GM12878 (cell line): ENCODE results near the gene C15orf40. TPM values are rescaled to one million over a fixed set of nuclear protein-coding genes. Genes with fewer than 3 reads are reported as not detected.

Source experiments
- ATAC-seq: fragments of 200-7000 bp; cut with Tn5 transposase; 3 replicates; pipeline ENCODE4 v1.9.1; 2020; ENCODE audit warnings: mild to moderate bottlenecking, moderate library complexity
- BruUV-seq: library from RNA; stranded (reverse); fragments of 400-500 nt; replicated peaks from 2 replicates; lab custom pipeline; 2021; lab: Mats Ljungman, UMichigan
- CTCF ChIA-PET: fragments of 300-600 bp; sonication (Branson Sonifier 250); formaldehyde crosslinking; extraction: SDS; loops from one replicate; lab custom pipeline; 2021; ENCODE audit warnings: inconsistent platforms; lab: Yijun Ruan, JAX
- POLR2A ChIA-PET: fragments of 350-600 bp; formaldehyde crosslinking; extraction: SDS; loops from one replicate; lab custom pipeline; 2021; ENCODE audit warnings: inconsistent platforms; lab: Charles Lee
- RAD21 ChIA-PET: fragments of 300-600 bp; sonication (Branson Sonifier 250); formaldehyde crosslinking; loops from one replicate; lab custom pipeline; 2023; ENCODE audit warnings: antibody characterized with exemption; ENCODE audit not compliant: unreplicated experiment; lab: Charles Lee
- SMC1A ChIA-PET: fragments of 300-600 bp; sonication (Branson Sonifier 250); formaldehyde crosslinking; loops from one replicate; lab custom pipeline; 2023; ENCODE audit not compliant: unreplicated experiment, uncharacterized antibody; lab: Charles Lee
- DNase-seq: peaks from one replicate; pipeline ENCODE4 v3.0.0-alpha.2; 2011; ENCODE audit warnings: low read depth, low spot score
- FAIRE-seq: peaks from 3 replicates; lab custom pipeline; 2011; peaks lifted over from hg19 to GRCh38; lab: Jason Lieb, UNC
- H2AFZ ChIP-seq: 2 replicates; pipeline ENCODE4 v1.6.0; 2011; ENCODE audit warnings: low read depth, low read length, control low read depth; ENCODE audit not compliant: control insufficient read depth
- H3K27ac ChIP-seq: 2 replicates; pipeline ENCODE4 v1.5.1; 2011; ENCODE audit warnings: control low read depth; ENCODE audit not compliant: control insufficient read depth, insufficient read depth
- H3K27me3 ChIP-seq, 2 experiments: replicated peaks in 1 of 2; 2 replicates each; pipeline versions ENCODE4 v1.6.0 to v1.6.1; 2011; ENCODE audit warnings: low read length in 1 of 2; ENCODE audit not compliant: control insufficient read depth in 2 of 2, insufficient read depth in 2 of 2
- H3K36me3 ChIP-seq, 2 experiments: 2 replicates each; pipeline ENCODE4 v1.5.1; 2011; ENCODE audit warnings: low read length in 1 of 2; ENCODE audit not compliant: control insufficient read depth in 2 of 2, insufficient read depth in 2 of 2
- H3K4me1 ChIP-seq: 2 replicates; pipeline ENCODE4 v1.6.1; 2011; ENCODE audit warnings: mild to moderate bottlenecking, low read length, moderate library complexity, mixed read lengths; ENCODE audit not compliant: control insufficient read depth, insufficient read depth
- H3K4me2 ChIP-seq: 2 replicates; pipeline ENCODE4 v1.6.0; 2011; ENCODE audit warnings: control low read depth; ENCODE audit not compliant: control insufficient read depth, insufficient read depth
- H3K4me3 ChIP-seq: fragments of 200-600 bp; sonication (generic); 2 replicates; pipeline ENCODE4 v1.5.1; 2016
- H3K79me2 ChIP-seq: 2 replicates; pipeline ENCODE4 v1.6.0; 2011; ENCODE audit warnings: low read length; ENCODE audit not compliant: control insufficient read depth, insufficient read depth
- H3K9ac ChIP-seq: 2 replicates; pipeline ENCODE4 v1.8.0; 2011; ENCODE audit warnings: low read length, control low read depth, mixed read lengths; ENCODE audit not compliant: control insufficient read depth, insufficient read depth
- H3K9me3 ChIP-seq: replicated peaks from 3 replicates; pipeline ENCODE4 v1.5.1; 2011; ENCODE audit warnings: mild to moderate bottlenecking, low read length; ENCODE audit not compliant: control insufficient read depth, insufficient read depth
- H4K20me1 ChIP-seq: 2 replicates; pipeline ENCODE4 v1.6.0; 2011; ENCODE audit not compliant: control insufficient read depth, insufficient read depth
- DPF2 ChIP-seq: fragments of 450-650 bp; IDR thresholded peaks from 2 replicates; pipeline ENCODE4 v1.6.1; 2017; ENCODE audit warnings: mild to moderate bottlenecking
- JUNB ChIP-seq: IDR thresholded peaks from 2 replicates; pipeline ENCODE4 v1.6.1; 2016; ENCODE audit warnings: antibody characterized with exemption, mild to moderate bottlenecking
- LARP7 ChIP-seq: fragments of 450-650 bp; IDR thresholded peaks from 2 replicates; pipeline ENCODE4 v1.6.1; 2017; ENCODE audit warnings: mild to moderate bottlenecking
- PAX8 ChIP-seq: fragments of 450-650 bp; IDR thresholded peaks from 2 replicates; pipeline ENCODE4 v1.6.1; 2017; ENCODE audit warnings: mild to moderate bottlenecking, moderate library complexity
- TCF12 ChIP-seq: IDR thresholded peaks from 2 replicates; pipeline ENCODE4 v1.6.1; 2011; ENCODE audit warnings: low read depth, mild to moderate bottlenecking, low read length
- TCF3 ChIP-seq: IDR thresholded peaks from 2 replicates; pipeline ENCODE4 v1.6.1; 2012; ENCODE audit warnings: low read depth, mild to moderate bottlenecking, low read length, borderline replicate concordance; ENCODE audit not compliant: insufficient read depth
- WRNIP1 ChIP-seq: IDR thresholded peaks from 2 replicates; pipeline ENCODE4 v1.6.1; 2011; ENCODE audit warnings: low read depth, low read length, improper control_type of control experiment, borderline replicate concordance
- ZBTB33 ChIP-seq: fragments of 450-650 bp; IDR thresholded peaks from 2 replicates; pipeline ENCODE4 v1.6.1; 2017; ENCODE audit warnings: mild to moderate bottlenecking
- WGBS: methylation state at CpG from one replicate; pipeline ENCODE4 v1.1.6; 2016; ENCODE audit warnings: low lambda C conversion rate; ENCODE audit not compliant: insufficient replicate concordance, insufficient coverage; ENCODE audit errors: missing lambda C conversion rate; 5-methylcytosine and 5-hydroxymethylcytosine counted together
- in situ Hi-C: fragments of 300-500 bp; cut with MboI; formaldehyde crosslinking; loops from 9 replicates; pipeline ENCODE4 v1.14.3; 2018; ENCODE audit warnings: mixed read lengths
- intact Hi-C: fragments of 100-400 bp; cut with micrococcal nuclease; formaldehyde crosslinking; loops from one replicate; pipeline ENCODE4 v1.14.2; 2022; ENCODE audit not compliant: unreplicated experiment
- polyA plus RNA-seq, 11 experiments: library from polyadenylated mRNA; depleted of rRNA in 4 of 11; unstranded in 6 of 11; stranded (reverse) in 5 of 11; fragments of >200 nt; fragmentation: Nextera tagmentation in 4 of 11; fragmentation: Illumina TruSeq in 1 of 11; extraction: Ambion mirVana in 4 of 11; extraction: Trizol in 1 of 11; gene quantifications; 1 replicate in 1 of 11; 2 replicates in 10 of 11; pipeline versions ENCODE4 v1.2.1 to v1.2.3, GENCODE V29; 2011 to 2016; ENCODE audit warnings: inconsistent platforms in 2 of 11, missing spikeins in 2 of 11, low read depth in 1 of 11
- total RNA-seq, 4 experiments: library from RNA; depleted of rRNA in 3 of 4; stranded (reverse); fragments of >200 nt in 3 of 4; fragmentation: Illumina TruSeq in 1 of 4; extraction: Trizol in 1 of 4; gene quantifications; 2 replicates each; pipeline versions ENCODE4 v1.2.1 to v1.2.3, GENCODE V29; 2013 to 2021
- TF ChIP-seq, protein P1 (sequence below): IDR thresholded peaks from 2 replicates; pipeline ENCODE4 v1.6.1; 2012; ENCODE audit warnings: mild to moderate bottlenecking, low read depth, low read length
- TF ChIP-seq, protein P2 (sequence below): fragments of 150-350 bp; IDR thresholded peaks from 2 replicates; pipeline ENCODE4 v1.6.1; 2014; ENCODE audit warnings: mild to moderate bottlenecking, low read depth, low read length
- TF ChIP-seq, protein P3 (sequence below): fragments of 450-650 bp; IDR thresholded peaks from 2 replicates; pipeline ENCODE4 v1.6.1; 2017; ENCODE audit warnings: mild to moderate bottlenecking, low read depth, inconsistent platforms; ENCODE audit not compliant: poor library complexity, severe bottlenecking

Gene C15orf40
- total and polyA plus RNA-seq, 10 of the 15 experiments (the other 5 are each of a cell fraction or from before 2014, with no cell fraction given): 21.3 to 70.0 (median 31.8) TPM

- TF ChIP-seq, protein P1, sequence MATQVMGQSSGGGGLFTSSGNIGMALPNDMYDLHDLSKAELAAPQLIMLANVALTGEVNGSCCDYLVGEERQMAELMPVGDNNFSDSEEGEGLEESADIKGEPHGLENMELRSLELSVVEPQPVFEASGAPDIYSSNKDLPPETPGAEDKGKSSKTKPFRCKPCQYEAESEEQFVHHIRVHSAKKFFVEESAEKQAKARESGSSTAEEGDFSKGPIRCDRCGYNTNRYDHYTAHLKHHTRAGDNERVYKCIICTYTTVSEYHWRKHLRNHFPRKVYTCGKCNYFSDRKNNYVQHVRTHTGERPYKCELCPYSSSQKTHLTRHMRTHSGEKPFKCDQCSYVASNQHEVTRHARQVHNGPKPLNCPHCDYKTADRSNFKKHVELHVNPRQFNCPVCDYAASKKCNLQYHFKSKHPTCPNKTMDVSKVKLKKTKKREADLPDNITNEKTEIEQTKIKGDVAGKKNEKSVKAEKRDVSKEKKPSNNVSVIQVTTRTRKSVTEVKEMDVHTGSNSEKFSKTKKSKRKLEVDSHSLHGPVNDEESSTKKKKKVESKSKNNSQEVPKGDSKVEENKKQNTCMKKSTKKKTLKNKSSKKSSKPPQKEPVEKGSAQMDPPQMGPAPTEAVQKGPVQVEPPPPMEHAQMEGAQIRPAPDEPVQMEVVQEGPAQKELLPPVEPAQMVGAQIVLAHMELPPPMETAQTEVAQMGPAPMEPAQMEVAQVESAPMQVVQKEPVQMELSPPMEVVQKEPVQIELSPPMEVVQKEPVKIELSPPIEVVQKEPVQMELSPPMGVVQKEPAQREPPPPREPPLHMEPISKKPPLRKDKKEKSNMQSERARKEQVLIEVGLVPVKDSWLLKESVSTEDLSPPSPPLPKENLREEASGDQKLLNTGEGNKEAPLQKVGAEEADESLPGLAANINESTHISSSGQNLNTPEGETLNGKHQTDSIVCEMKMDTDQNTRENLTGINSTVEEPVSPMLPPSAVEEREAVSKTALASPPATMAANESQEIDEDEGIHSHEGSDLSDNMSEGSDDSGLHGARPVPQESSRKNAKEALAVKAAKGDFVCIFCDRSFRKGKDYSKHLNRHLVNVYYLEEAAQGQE: no peak
- TF ChIP-seq LARP7: no peak
- TF ChIP-seq, protein P2, sequence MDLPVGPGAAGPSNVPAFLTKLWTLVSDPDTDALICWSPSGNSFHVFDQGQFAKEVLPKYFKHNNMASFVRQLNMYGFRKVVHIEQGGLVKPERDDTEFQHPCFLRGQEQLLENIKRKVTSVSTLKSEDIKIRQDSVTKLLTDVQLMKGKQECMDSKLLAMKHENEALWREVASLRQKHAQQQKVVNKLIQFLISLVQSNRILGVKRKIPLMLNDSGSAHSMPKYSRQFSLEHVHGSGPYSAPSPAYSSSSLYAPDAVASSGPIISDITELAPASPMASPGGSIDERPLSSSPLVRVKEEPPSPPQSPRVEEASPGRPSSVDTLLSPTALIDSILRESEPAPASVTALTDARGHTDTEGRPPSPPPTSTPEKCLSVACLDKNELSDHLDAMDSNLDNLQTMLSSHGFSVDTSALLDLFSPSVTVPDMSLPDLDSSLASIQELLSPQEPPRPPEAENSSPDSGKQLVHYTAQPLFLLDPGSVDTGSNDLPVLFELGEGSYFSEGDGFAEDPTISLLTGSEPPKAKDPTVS: no peak
These were observed 34.4 kb downstream of the C15orf40 start (continued) for GRCh38 chr15:82977076-82977475.

- intact Hi-C loops: no loop called here
- H3K4me1 ChIP-seq: no peaks in the 10 kb centered on the region
- ChIA-PET POLR2A (no interaction called here), CTCF (no interaction called here), SMC1A (interaction anchor here (1.2 kb wide), 1 partner anchor 13 kb away, joined by 4 read pairs; the partner anchor contains the start of gene RAMAC), RAD21 (no interaction called here)
- H3K4me3 ChIP-seq: no peak overlapping the region
- H2AFZ ChIP-seq: no peak overlapping the region
- 46% methylated on average over 1 of the region's 1 CpG for WGBS
- no peaks in the 10 kb centered on the region for H3K36me3 ChIP-seq
- FAIRE-seq (no peak), DNase-seq (no peak), ATAC-seq (no peak)
- no peaks in the 10 kb centered on the region for H4K20me1 ChIP-seq
- H3K79me2 ChIP-seq: no peaks in the 10 kb centered on the region
- no TSS peak for BruUV-seq
- H3K4me2 ChIP-seq: no peak overlapping the region
- no peak overlapping the region for H3K9ac ChIP-seq
- no peak overlapping the region for H3K27ac ChIP-seq
- in situ Hi-C loops: no loop called here
- H3K27me3 ChIP-seq: peaks cover 0 to 2% of the 10 kb centered on the region in 2 experiments; a peak in 1 of 4 replicates
- no peaks in the 10 kb centered on the region for H3K9me3 ChIP-seq
- no peak for TF ChIP-seq TCF3
- TF ChIP-seq ZBTB33: no peak
- no peak for TF ChIP-seq PAX8
- TF ChIP-seq JUNB: no peak
- no peak for TF ChIP-seq TCF12
- TF ChIP-seq DPF2: no peak
- TF ChIP-seq, protein P3, sequence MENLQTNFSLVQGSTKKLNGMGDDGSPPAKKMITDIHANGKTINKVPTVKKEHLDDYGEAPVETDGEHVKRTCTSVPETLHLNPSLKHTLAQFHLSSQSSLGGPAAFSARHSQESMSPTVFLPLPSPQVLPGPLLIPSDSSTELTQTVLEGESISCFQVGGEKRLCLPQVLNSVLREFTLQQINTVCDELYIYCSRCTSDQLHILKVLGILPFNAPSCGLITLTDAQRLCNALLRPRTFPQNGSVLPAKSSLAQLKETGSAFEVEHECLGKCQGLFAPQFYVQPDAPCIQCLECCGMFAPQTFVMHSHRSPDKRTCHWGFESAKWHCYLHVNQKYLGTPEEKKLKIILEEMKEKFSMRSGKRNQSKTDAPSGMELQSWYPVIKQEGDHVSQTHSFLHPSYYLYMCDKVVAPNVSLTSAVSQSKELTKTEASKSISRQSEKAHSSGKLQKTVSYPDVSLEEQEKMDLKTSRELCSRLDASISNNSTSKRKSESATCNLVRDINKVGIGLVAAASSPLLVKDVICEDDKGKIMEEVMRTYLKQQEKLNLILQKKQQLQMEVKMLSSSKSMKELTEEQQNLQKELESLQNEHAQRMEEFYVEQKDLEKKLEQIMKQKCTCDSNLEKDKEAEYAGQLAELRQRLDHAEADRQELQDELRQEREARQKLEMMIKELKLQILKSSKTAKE: no peak
- no peak for TF ChIP-seq WRNIP1
These were observed 38.4 kb downstream of the C15orf40 start for GRCh38 chr15:82972990-82973389.
